Mesendoderm (in vitro differentiated cells): ENCODE measurements around the gene IFNE.

ENCODE experiments used
- DNase-seq: peaks from one replicate; pipeline ENCODE4 v3.0.0; 2013
- H2AK5ac ChIP-seq: 2 replicates; pipeline ENCODE4 v1.6.1; 2013; ENCODE audit warnings: low read length, inconsistent platforms
- H2BK120ac ChIP-seq: 2 replicates; pipeline ENCODE4 v1.6.1; 2013; ENCODE audit warnings: low read depth, mild to moderate bottlenecking, low read length, moderate library complexity, mixed read lengths
- H2BK15ac ChIP-seq: replicated peaks from 2 replicates; pipeline ENCODE4 v1.6.1; 2013; ENCODE audit warnings: low read depth, mild to moderate bottlenecking, moderate library complexity
- H2BK5ac ChIP-seq: 2 replicates; pipeline ENCODE4 v1.6.1; 2013; ENCODE audit warnings: low read length, inconsistent platforms
- H3K18ac ChIP-seq: 2 replicates; pipeline ENCODE4 v1.6.1; 2013; ENCODE audit warnings: mild to moderate bottlenecking, low read length, mixed read lengths
- H3K23ac ChIP-seq: one replicate; pipeline ENCODE4 v1.6.1; 2013; ENCODE audit warnings: low read length
- H3K27ac ChIP-seq: 2 replicates; pipeline ENCODE4 v1.5.1; 2013; ENCODE audit warnings: low read depth, mild to moderate bottlenecking, inconsistent platforms, low read length, moderate library complexity
- H3K27me3 ChIP-seq: 2 replicates; pipeline ENCODE4 v1.6.1; 2013; ENCODE audit warnings: low read length, control low read depth, mild to moderate bottlenecking, inconsistent platforms; ENCODE audit not compliant: insufficient read depth, poor library complexity
- H3K36me3 ChIP-seq: 2 replicates; pipeline ENCODE4 v1.6.1; 2013; ENCODE audit warnings: low read length, inconsistent platforms; ENCODE audit not compliant: control insufficient read depth, insufficient read depth
- H3K4ac ChIP-seq: one replicate; pipeline ENCODE4 v1.6.1; 2013; ENCODE audit warnings: low read depth, mild to moderate bottlenecking, low read length, moderate library complexity
- H3K4me1 ChIP-seq: 2 replicates; pipeline ENCODE4 v1.6.1; 2013; ENCODE audit warnings: low read depth, low read length, inconsistent platforms; ENCODE audit not compliant: control insufficient read depth
- H3K4me2 ChIP-seq: 2 replicates; pipeline ENCODE4 v1.6.1; 2013; ENCODE audit warnings: low read length
- H3K4me3 ChIP-seq: 2 replicates; pipeline ENCODE4 v1.5.1; 2013; ENCODE audit warnings: mild to moderate bottlenecking, low read length
- H3K56ac ChIP-seq: one replicate; pipeline ENCODE4 v1.6.1; 2013; ENCODE audit warnings: low read length
- H3K79me1 ChIP-seq: 2 replicates; pipeline ENCODE4 v1.6.1; 2013; ENCODE audit warnings: low read length, inconsistent platforms
- H3K79me2 ChIP-seq: 2 replicates; pipeline ENCODE4 v1.6.1; 2013; ENCODE audit warnings: mild to moderate bottlenecking, low read length; ENCODE audit not compliant: control insufficient read depth, insufficient read depth
- H3K9ac ChIP-seq: 2 replicates; pipeline ENCODE4 v1.6.1; 2013; ENCODE audit warnings: low read length, inconsistent platforms
- H4K5ac ChIP-seq: one replicate; pipeline ENCODE4 v1.6.1; 2013; ENCODE audit warnings: low read length
- H4K8ac ChIP-seq: one replicate; pipeline ENCODE4 v1.6.1; 2013; ENCODE audit warnings: low read depth, mild to moderate bottlenecking, control low read depth, low read length, moderate library complexity
- WGBS: extraction: QIAGEN DNeasy Blood & Tissue Kit; methylation state at CpG from one replicate; pipeline ENCODE4 v1.1.7; 2013; ENCODE audit warnings: low lambda C conversion rate, missing lambda C conversion rate; ENCODE audit not compliant: insufficient coverage; ENCODE audit errors: extremely low coverage; 5-methylcytosine and 5-hydroxymethylcytosine counted together

IFNE gene

DNA sequence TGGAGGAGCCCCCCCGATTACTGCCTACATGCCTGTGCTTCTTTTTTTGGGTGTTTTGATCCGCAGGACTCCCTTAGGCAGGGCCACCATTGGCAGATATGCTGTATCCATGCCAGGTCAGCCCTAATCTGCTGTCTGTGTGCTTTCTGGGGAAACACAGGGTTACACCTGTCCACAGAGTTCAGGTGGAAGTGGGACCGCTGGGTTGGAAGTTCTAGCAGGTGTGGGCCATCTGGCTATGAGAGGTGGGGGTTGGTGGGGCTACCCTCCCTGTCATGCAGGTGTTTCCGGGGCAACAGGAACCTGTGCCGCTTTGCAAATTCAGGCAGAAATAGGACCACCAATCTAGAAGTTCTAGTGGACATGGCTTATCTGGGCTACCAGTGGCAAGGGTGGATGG lies 17.0 kb downstream of the IFNE start:
- Histone ChIP-seq H2BK5ac (no peak overlapping the region), H3K36me3 (no peaks in the 10 kb centered on the region), H4K8ac (no peak overlapping the region), H3K9ac (no peak overlapping the region), H3K23ac (no peak overlapping the region), H3K4me2 (no peak overlapping the region), H4K5ac (no peak overlapping the region), H3K18ac (no peak overlapping the region), H3K27me3 (no peaks in the 10 kb centered on the region), H3K79me2 (no peaks in the 10 kb centered on the region), H3K4me3 (no peak overlapping the region), H3K4ac (no peak overlapping the region), H3K27ac (no peak overlapping the region), H3K56ac (no peak overlapping the region), H2BK120ac (no peak overlapping the region), H2AK5ac (no peak overlapping the region), H3K79me1 (no peaks in the 10 kb centered on the region), H3K4me1 (no peaks in the 10 kb centered on the region), H2BK15ac (no peak overlapping the region)
- DNase-seq, result no peak
- WGBS, result no CpG with 5 or more reads among the region's 5 CpGs

DNA sequence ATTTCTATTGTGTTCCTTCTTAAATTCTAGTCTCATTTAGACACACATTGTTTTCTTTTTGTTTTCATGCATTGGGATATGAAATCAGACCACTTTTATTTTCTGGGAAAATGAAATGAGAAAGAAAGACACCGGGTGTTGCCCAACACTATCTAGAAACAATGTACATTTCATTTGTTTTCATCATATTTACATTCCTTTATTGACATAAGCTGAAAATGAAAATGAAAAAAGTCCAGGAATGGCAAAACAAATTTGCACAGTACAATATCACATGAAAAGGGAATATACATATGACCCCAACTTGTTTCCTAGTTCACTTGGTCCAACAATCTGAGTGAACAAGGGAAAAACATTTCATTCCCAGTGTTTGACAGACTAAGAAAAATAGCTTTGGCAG lies 20.7 kb downstream of the IFNE start:
- H3K18ac ChIP-seq, result no peak overlapping the region
- H3K4ac ChIP-seq, result no peak overlapping the region
- no peaks in the 10 kb centered on the region for H3K79me1 ChIP-seq
- H3K4me3 ChIP-seq, result no peak overlapping the region
- no peak overlapping the region for H2BK120ac ChIP-seq
- no peak overlapping the region for H3K23ac ChIP-seq
- no peak overlapping the region for H3K56ac ChIP-seq
- H2BK15ac ChIP-seq, result no peak overlapping the region
- no peak overlapping the region for H3K27ac ChIP-seq
- no peaks in the 10 kb centered on the region for H3K79me2 ChIP-seq
- no peak overlapping the region for H2AK5ac ChIP-seq
- H3K36me3 ChIP-seq, result no peaks in the 10 kb centered on the region
- no peak overlapping the region for H4K8ac ChIP-seq
- H3K4me2 ChIP-seq, result no peak overlapping the region
- H3K4me1 ChIP-seq, result no peaks in the 10 kb centered on the region
- H3K9ac ChIP-seq, result no peak overlapping the region
- no peak overlapping the region for H2BK5ac ChIP-seq
- no CpG with 5 or more reads among the region's 1 CpG for WGBS
- DNase-seq, result no peak
- no peaks in the 10 kb centered on the region for H3K27me3 ChIP-seq
- no peak overlapping the region for H4K5ac ChIP-seq

GRCh38 chr9:21455320-21455719 lies 26.8 kb downstream of the IFNE start:
- DNase-seq, result peak; percentile 72
- no peak overlapping the region for H3K27ac ChIP-seq
- H2BK5ac ChIP-seq, result no peak overlapping the region
- H4K5ac ChIP-seq, result no peak overlapping the region
- no peak overlapping the region for H3K9ac ChIP-seq
- H2BK120ac ChIP-seq, result no peak overlapping the region
- no peak overlapping the region for H3K23ac ChIP-seq
- no peak overlapping the region for H2AK5ac ChIP-seq
- H3K18ac ChIP-seq, result no peak overlapping the region
- no peak overlapping the region for H3K56ac ChIP-seq
- no peaks in the 10 kb centered on the region for H3K27me3 ChIP-seq
- no peak overlapping the region for H3K4ac ChIP-seq
- H2BK15ac ChIP-seq, result no peak overlapping the region
- no peaks in the 10 kb centered on the region for H3K4me1 ChIP-seq
- H3K79me2 ChIP-seq, result no peaks in the 10 kb centered on the region
- H3K4me3 ChIP-seq, result no peak overlapping the region
- H3K79me1 ChIP-seq, result no peaks in the 10 kb centered on the region
- H3K36me3 ChIP-seq, result no peaks in the 10 kb centered on the region
- no peak overlapping the region for H4K8ac ChIP-seq
- no peak overlapping the region for H3K4me2 ChIP-seq

DNA sequence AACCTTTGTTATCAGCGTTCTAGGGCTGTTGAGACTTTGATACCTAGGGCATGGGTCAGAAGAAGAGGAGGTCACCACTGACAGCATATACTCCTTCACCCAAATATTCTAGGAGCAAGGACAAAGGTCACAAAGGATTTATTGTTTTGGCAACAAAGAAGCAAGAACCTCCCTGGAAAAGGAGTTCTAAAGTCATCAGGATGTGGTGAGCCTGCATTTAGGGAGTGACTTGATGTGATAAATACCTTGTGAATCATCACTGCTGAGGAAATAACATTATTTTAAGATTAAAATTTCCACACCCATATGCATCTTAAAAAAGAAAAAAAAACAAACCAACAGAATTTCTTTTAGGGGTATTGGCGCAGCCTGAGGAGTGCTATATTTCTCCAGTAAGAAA lies 28.0 kb downstream of the IFNE start:
- H3K9ac ChIP-seq, result no peak overlapping the region
- no CpG with 5 or more reads among the region's 2 CpGs for WGBS
- no peak for DNase-seq
- no peaks in the 10 kb centered on the region for H3K79me1 ChIP-seq
- no peak overlapping the region for H4K8ac ChIP-seq
- H3K27ac ChIP-seq, result no peak overlapping the region
- H3K18ac ChIP-seq, result no peak overlapping the region
- no peak overlapping the region for H3K56ac ChIP-seq
- H3K4me3 ChIP-seq, result no peak overlapping the region
- no peak overlapping the region for H2BK15ac ChIP-seq
- H3K4me1 ChIP-seq, result no peaks in the 10 kb centered on the region
- no peak overlapping the region for H2BK5ac ChIP-seq
- no peak overlapping the region for H4K5ac ChIP-seq
- H3K4ac ChIP-seq, result no peak overlapping the region
- H3K36me3 ChIP-seq, result no peaks in the 10 kb centered on the region
- H3K23ac ChIP-seq, result no peak overlapping the region
- H3K4me2 ChIP-seq, result no peak overlapping the region
- no peaks in the 10 kb centered on the region for H3K79me2 ChIP-seq
- H2BK120ac ChIP-seq, result no peak overlapping the region
- no peaks in the 10 kb centered on the region for H3K27me3 ChIP-seq
- no peak overlapping the region for H2AK5ac ChIP-seq

DNA sequence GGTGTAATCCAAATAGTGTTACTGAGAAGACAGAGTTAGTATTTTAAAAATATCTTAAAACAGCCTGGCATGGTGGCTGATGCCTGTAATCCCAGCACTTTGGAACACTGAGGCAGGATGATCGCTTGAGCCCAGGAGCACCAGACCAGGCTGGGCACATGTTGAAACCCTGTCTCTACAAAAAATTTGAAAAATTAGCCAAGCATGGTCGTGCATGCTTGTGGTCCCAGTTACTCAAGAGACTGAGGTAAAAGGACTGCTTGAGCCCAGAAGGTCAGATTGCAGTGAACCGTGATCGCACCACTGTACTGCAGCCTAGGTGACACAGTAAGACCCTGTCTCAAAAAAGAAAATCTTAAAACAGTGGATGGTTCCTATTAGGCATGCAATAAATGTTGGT lies 29.4 kb downstream of the IFNE start:
- Histone ChIP-seq H4K5ac (no peak overlapping the region), H3K4ac (no peak overlapping the region), H3K56ac (no peak overlapping the region), H3K27me3 (no peaks in the 10 kb centered on the region), H2AK5ac (no peak overlapping the region), H3K79me2 (no peaks in the 10 kb centered on the region), H2BK5ac (no peak overlapping the region), H3K4me2 (no peak overlapping the region), H3K18ac (no peak overlapping the region), H2BK120ac (no peak overlapping the region), H3K4me3 (no peak overlapping the region), H3K27ac (no peak overlapping the region), H2BK15ac (no peak overlapping the region), H3K4me1 (no peaks in the 10 kb centered on the region), H4K8ac (no peak overlapping the region), H3K9ac (no peak overlapping the region), H3K23ac (no peak overlapping the region), H3K79me1 (no peaks in the 10 kb centered on the region), H3K36me3 (no peaks in the 10 kb centered on the region)
- no peak for DNase-seq
- WGBS, result no CpG with 5 or more reads among the region's 4 CpGs

- Histone ChIP-seq H4K5ac (no peak overlapping the region), H3K4ac (no peak overlapping the region), H3K4me2 (no peak overlapping the region), H2BK120ac (no peak overlapping the region), H3K23ac (no peak overlapping the region), H3K27me3 (no peaks in the 10 kb centered on the region), H3K36me3 (no peaks in the 10 kb centered on the region), H3K27ac (no peak overlapping the region), H2AK5ac (no peak overlapping the region), H3K79me2 (no peaks in the 10 kb centered on the region), H3K18ac (no peak overlapping the region), H3K4me1 (no peaks in the 10 kb centered on the region), H2BK5ac (no peak overlapping the region), H4K8ac (no peak overlapping the region), H3K4me3 (no peak overlapping the region), H2BK15ac (no peak overlapping the region), H3K56ac (no peak overlapping the region), H3K79me1 (no peaks in the 10 kb centered on the region), H3K9ac (no peak overlapping the region)
- DNase-seq, result peak; percentile 58
- WGBS, result no CpG with 5 or more reads among the region's 4 CpGs
Observed at GRCh38 chr9:21450733-21451394, 31.2 kb downstream of the IFNE start.
